HG03025 (cell line): ENCODE measurements around the gene HNRNPUL1.
"Not testable (repeated sequence)": the region's sequence is repeated elsewhere in the genome, so short reads cannot be mapped to it uniquely, and the experiment has no call there.

Source experiments
- ATAC-seq: cut with Tn5 transposase; IDR thresholded peaks from one replicate; pipeline ENCODE4 v1.9.1; 2021; ENCODE audit warnings: mild to moderate bottlenecking, moderate library complexity; ENCODE audit not compliant: unreplicated experiment, low FRiP score

HNRNPUL1 gene

DNA sequence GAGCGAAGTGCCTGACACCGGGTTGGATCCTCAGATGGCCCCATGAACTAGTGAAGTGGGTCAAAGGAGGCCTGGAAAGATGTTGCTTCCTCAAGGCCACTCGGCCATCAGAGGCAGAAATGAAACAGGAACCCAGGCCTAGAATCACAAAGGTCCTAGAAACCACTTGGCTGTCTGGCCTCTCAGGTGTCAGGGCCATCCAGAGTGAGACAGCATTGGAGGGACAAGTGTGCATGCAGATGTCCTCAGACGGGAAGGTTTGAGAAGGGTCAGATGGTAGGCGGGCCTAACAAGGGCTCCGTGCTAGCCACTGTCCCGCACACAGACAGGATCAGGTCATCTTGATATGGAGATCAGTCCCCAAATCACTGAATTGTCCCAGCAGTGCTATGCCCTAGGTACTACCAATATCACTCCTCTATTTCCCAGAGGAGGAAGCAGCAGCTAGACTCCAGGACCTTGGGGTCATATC, 60.1 kb downstream of the HNRNPUL1 start:
- no peak for ATAC-seq

DNA sequence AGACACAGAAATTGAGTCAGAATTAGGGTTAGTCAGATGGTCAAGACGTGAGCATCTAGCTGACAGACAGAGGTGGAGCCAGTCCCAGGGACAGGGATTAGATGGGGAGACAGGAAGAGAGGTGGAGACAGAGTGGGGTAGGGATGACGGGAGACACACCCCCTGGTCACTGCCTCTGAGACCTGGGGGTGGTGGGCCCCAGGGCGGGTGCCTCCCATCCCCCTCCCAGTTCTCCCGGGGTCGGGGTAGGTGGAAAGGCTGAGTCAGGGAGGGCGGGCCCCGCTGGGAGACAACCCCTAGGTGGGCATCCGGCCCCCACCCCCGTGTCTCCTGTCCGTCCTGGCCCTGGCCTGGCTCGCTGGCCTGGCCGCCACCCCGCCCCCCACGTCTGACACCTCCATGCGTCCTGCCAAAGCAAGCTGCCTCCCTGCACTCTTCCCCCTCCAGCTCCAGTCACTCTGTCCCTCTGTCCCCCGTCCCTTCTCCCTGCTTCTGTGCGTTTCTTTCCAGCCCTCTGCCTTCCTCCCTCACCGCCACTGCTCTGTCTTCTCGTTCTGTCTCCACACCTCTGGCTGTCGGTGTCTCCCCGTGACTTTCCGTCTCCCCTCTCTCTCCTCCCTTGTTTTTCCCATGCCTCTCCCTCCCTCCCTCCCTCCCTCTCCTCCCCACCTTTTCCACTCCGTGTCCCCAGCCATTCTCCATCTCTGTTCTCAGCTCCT, 60.9 kb downstream of the HNRNPUL1 start:
- ATAC-seq: no peak

DNA sequence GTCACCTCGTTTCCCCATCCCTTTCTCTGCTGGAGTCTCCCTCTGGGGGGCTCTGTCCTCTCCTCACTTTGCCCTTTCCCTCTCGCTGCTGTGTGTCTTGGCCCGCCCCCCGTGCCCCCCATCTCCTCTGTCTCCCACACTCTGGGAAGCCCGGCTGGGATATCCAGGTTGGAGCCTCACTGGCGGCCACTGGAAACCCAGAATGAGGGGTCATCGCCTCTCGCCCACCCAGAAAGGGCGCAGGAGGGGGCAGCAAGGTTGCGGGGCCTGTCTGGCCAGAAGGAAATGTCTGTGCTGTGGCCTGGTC, 61.4 kb downstream of the HNRNPUL1 start:
- no peak for ATAC-seq

DNA sequence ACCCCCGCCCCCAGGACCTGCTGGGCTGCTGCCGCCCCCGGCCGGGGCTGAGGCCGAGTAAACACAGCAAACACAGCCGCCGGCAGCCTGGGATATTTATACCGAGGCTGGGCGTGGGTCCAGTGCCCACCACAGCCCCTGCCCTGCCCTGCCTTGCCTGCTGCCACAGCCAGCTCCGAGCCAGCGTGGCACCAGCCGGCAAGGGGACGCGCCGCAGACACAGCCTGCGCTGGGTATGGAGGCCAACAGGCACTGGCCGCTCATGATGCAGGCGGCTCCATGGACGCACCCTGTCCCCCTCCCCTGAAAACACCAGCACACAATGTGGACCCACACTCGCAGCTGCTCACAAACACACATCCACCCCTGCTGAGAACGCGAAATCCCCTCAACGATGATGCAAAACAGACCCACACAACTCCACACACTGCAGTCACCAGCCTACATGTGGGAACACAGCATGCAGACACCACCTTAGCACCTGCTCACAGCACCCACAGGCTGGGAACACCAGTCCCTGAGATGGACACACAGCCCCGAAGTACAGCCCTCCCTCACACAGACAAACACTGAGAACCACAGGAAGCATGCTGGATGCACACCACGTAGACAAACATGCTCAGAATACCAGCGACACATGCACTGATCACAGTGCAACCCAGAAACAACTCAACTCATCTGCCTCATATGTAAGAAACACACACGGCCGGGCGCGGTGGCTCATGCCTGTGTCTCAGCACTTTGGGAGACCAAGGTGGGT, 62.0 kb downstream of the HNRNPUL1 start:
- ATAC-seq: no peak

DNA sequence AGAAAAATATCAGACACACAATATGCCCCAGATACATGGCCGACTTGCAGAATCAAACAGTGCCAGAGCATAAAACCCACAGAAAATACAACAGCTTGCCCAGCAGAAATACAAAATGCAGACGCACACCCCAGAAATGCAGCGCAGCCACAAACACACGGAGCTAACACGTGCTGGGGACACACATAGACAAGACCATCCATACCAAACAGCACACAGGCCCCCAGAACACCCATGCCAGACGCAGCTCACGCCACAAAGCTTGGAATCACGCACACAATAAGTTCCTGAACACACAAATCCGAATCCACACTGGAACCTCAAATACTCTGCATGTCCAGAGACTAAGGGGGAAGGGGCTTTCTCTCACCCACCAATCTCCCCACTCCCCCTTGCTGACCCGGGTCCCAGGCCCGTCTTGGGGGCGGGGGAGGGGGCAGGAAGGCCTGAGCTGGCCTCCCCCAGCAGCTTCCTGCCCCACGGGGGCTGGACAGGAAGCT, 63.0 kb downstream of the HNRNPUL1 start:
- ATAC-seq: no peak

DNA sequence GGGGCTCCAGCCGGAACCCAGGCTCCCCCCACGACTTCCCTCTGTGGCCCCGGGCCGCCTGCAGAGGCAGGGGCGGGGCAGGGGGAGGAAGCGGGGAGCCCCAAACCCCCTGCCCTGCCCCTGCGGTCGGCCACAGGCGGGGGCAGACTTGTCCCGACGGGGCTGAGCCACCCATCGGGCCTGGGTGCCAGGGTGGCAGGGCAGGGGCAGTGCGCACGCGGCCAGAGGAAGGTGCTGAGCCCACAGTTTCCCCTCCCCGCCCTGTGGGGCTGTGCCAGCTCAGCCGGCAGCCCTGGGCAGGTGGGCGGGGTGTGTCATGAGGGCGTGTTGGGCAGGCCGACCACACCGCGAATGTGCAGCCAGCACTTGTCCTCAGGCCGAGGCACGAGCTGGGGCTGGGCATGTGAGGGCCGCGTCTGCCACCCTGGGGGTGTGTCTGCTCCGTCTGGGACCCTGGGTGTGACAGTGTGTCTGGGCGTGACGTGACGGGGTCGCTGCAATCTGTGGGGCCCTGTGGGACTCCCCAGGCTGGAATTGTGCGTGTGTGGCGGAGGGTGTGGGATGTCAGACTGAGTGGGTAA, 63.5 kb downstream of the HNRNPUL1 start:
- ATAC-seq: peak; percentile 42

DNA sequence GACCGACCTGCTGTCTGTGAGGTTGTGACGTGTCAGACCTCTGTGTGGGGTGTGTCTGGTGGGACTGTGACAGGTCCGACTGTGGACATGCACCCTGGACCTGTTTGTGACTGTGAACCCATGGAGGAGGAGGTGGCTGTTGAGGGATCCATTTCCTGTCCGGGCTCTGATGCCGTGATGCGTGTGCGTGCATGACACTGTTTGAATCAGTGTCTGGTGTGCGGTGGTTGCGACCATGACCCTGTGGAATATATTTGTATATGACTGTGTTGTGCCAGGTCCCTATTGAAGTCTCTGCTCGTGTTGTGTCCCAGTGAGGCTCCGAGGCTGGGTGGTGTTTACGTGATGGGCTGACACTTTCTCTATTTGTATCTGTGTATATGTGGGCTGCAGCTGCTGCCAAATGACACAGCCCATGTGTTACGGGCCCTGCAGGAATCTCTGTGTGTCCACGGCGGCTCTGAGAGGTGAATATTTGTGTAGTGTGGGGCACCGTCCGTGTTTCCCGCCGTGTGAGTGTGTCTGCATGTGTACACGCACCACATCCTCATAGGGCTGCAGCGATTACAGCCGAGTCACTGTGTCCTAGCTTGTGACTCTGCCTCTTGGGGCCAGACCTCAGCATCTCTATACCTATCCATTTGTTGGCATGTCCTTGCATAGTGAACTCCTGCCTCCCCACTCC, 64.1 kb downstream of the HNRNPUL1 start:
- no peak for ATAC-seq

DNA sequence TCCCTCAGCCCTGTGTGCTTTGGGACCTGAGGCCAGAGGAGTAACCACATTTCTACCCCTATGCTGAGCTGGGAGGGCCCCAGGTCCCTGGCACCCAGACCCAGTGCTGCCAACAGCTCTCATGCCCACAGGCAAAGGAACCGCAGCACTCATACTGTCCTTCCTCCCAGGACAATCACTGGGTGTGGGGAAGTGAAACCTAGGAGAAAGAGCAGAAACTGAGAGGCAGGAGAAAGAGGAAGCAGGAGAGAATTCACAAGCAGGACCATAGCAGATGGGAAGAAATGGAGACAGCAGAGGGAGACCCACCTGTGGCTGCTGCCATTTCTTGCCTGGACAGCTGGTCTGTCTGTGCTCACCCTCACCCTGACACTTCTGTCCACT, 64.7 kb downstream of the HNRNPUL1 start:
- no peak for ATAC-seq

DNA sequence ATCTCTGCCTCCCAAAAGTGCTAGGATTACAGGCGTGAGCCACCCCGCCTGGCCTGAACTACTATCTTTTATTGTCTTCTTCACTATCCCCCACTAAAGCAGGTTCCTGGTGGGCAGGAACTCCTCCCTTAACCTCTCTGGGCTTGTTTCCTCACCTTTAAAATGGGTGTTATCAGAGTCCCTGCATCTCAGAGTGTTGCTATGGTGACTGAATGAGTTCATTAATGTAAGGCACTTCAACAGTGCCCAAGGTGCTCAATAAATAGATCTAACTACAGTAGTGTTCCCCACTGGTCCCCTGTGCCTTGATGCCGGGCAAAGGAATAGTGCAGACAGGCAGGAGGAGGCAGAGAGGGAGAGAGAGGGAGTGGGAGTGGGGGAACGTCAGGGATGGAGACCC, 66.3 kb downstream of the HNRNPUL1 start:
- no peak for ATAC-seq

DNA sequence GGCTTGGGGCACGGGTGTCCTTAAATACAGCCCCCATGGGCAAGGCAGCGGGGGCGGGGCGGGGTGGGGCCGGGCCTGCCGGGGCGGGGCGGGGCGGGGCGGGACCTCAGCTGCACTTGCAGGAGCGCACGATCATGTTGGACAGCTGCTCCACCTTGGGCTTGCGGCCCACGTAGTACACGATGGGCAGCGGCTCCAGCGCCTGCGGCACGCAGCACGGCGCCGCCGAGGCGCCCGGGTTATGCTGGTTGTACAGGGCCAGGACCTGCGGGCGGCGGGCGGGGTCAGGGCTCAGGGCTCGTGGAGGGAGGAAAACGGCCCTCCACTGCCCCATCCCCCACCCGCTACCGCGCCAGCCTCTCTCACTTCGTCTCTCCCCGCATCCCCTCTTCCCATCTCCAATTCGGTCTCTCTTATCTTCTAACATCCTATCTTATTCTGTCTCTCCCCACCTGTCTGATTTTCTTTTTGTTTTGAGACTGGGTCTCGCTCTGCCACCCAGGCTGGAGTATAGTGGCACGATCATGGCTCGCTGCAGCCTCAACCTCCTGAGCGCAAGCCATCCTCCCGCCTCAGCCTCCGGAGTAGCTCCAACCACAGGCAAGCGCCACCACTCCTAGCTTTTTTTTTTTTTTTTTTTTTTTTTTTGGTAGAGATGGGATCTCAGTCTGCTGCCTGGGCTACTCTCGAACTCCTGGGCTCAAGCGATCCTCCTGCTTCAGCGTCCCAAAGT, 66.9 kb downstream of the HNRNPUL1 start:
- no peak for ATAC-seq

DNA sequence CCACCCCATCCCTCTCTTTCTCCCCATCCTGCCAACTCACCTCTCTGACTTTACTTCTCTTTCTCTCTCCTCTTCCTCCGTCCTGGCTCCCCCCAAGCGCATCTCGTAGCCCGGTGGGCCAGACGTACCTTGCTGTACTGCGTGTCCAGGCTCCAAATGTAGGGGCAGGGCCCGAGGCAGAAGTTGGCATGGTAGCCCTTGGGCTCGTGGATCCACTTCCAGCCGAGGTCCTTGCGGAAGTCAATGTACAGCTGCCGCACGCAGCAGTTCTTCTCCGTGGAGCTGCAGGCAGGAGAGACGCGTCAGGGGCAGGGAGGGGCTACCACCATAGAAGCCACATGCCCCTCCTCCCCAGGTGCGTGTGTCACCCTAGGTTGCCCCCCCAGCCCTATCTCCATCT, 67.8 kb downstream of the HNRNPUL1 start:
- no peak for ATAC-seq

DNA sequence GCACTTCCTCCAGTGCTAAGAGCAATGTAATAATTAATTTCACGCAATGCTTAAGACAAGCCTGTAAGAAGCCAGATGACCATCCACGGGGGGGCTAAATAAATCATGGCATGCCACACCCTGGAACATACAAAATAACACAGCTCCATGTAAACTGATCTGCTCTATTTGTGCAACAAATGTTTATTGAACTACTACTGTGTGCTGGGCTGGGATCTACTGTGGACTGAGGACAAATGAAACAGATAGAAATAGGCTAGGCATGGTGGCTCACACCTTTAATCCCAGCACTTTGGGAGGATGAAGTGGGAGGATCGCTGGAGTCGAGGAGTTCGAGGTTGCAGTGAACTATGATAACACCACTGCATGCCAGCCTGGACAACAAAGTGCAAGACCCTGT, 68.3 kb downstream of the HNRNPUL1 start:
- no peak for ATAC-seq

DNA sequence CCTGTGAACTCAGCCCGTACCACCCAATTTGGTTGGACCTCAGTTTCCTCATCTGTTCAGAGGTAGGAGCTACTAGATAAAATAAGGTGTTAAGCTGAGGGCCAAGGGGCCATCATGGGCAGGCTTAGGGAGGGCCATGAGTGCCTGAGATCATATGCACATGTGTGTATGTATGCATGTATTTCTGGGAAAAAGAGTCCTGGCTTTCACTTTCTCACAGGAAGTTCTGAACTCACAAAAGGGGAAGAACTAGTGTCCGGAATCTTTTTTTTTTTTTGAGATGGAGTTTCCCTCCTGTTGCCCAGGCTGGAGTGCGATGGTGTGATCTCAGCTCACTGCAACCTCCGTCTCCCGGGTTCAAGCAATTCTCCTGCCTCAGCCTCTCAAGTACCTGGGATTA, 70.6 kb downstream of the HNRNPUL1 start:
- ATAC-seq: no peak

DNA sequence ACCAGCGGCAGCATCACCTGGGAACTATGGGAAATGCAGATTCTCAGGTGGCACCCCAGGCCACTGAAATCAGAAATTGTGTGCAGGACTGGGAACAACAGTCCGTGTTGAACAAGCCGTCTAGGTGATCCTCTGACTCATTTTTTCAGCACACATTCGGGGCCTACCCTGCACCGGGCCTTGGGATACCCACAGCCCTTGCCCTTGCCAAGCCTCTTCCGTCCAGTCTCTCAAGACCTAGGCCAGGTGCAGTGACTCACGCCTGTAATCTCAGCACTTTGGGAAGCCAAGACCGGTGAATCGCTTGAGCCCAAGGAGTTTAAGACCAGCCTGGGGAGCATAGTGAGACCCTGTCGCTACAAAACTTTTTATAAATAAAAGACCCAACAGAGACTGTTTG, 71.3 kb downstream of the HNRNPUL1 start:
- ATAC-seq: no peak

DNA sequence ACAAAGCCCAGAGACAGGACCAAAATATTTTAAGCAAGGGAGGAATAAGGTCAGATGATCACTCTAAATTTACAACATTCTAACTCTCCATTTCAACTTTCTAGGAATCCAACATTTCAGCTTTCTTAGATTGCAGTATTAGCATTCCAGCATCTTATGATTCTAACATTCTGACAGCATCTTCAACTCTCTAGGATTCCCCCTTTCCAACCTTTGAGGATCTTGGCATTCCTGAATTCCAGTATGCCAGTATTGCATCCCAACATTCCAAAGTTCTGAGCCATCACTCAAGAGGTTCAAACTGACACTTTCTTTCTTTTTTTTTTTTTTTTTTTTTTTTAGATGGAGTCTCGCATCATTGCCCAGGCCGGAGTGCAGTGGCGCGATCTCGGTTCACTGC, 75.8 kb downstream of the HNRNPUL1 start:
- no peak for ATAC-seq

DNA sequence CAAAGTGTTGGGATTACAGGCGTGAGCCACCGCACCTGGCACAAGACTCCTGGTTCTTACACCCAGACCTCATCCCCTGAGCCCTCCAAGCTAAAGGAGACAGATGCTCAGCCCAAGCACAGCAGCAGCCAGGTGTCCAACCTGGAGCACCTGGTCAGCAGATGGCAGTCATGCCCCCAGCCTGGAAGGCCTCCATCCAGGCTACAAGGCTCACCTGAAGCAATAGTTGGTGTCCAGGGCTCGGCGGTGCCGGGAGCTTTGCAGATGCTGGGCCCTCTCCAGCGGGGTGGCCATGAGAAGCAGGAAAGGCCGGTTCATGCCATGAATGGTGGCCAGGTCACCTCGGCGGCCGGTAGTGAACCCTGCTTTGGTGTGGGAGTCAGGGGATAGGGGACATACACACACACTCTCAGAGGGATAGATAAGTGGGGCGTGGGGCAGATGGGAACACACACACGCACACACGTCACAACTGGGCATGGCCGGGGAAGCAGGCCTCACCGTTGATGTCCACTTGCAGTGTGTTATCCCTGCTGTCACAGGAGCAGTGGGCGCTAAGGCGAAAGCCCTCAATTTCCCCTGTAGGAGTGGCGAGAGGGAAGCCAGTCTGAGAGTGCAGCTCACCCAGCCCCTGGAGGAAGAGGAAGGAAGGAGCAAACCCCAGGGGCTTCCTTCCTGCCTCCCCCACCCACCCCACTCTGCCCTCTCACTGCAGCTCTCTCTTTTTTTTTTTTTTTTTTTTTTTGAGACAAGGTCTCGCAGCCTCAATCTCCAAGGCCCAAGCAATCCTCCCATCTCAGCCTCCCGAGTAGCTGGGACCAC, 77.7 kb downstream of the HNRNPUL1 start:
- ATAC-seq: no peak

DNA sequence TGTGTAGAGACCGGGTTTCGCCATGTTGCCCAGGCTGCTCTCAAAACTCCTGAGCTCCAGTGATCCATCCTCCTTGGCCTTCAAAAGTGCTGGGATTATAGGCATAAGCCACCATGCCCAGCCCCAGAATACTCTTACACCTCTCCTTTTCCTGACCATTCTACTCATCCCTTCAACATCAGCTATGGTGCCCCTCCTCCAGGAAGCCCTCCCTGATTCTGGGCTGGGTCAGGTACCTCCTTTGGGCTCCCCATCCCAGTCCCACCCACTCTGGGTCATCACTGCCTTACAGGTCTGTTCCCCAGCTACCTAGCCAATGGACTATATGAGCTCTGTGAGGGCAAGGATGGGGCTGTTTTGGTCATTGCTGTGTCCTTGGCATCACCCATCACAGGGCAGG, 80.0 kb downstream of the HNRNPUL1 start:
- ATAC-seq: no peak

DNA sequence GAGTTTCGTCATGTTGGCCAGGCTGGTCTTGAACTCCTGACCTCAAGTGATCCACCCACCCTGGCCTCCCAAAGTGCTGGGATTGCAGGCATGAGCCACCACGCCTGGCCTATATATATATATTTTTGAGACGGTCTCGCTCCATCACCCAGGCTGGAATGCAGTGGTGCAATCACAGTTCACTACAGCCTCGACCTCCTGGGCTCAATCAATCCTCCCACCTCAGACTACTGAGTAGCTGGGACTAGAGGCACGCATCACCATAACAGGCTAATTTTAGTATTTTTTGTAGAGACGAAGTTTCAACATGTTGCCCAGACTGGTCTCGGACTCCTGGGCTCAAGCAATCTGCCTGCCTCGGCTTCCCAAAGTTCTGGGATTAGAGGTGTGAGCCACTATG, 82.7 kb downstream of the HNRNPUL1 start:
- ATAC-seq: not testable (repeated sequence)

DNA sequence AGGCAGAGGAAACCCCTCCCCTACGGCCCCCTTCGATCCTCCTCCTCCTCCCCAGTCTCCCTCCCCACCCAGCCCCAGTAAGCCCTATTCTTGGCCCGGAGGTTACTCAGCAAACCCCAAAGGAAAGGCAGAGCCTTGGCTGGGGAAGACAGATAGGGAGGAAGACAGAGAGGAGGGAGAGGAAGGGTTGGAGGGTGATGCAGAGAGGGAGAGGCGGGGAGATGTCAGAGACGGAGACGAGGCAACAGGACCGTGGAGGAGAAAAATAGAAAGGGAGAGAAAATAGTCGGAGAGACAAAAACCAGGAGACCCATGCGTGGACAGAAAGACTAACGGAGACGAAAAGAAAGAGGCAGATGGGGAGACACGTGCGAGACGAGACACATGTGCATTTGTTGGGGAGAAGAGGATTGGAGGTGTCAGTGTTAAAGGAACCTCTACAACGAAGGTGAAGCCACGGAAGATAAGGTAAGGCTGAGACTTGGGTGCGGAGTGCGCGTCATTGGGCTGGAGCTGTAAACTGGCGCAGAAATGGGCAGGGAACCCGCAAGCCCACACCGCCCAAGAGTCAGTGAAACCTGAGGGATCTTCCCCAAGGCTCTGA, 86.7 kb downstream of the HNRNPUL1 start:
- no peak for ATAC-seq
